Skeletal muscle satellite cell (primary cell): ENCODE results near the gene TEAD1.

Experiments used
- H3K27me3 ChIP-seq: 2 replicates; pipeline ENCODE4 v1.7.0; 2013; ENCODE audit warnings: low read length; ENCODE audit not compliant: control insufficient read depth, insufficient read depth
- H3K36me3 ChIP-seq: 2 replicates; pipeline ENCODE4 v1.7.0; 2013; ENCODE audit warnings: mild to moderate bottlenecking, control low read depth, low read length; ENCODE audit not compliant: insufficient read depth
- H3K4me1 ChIP-seq: 2 replicates; pipeline ENCODE4 v1.7.0; 2013; ENCODE audit warnings: low read length; ENCODE audit not compliant: control insufficient read depth, insufficient read depth
- H3K4me2 ChIP-seq: 2 replicates; pipeline ENCODE4 v1.7.0; 2013; ENCODE audit warnings: mild to moderate bottlenecking, low read length
- H3K4me3 ChIP-seq: 2 replicates; pipeline ENCODE4 v1.7.0; 2013; ENCODE audit warnings: low read length
- H3K9ac ChIP-seq: 2 replicates; pipeline ENCODE4 v1.7.0; 2013; ENCODE audit warnings: mild to moderate bottlenecking, low read depth, low read length, moderate library complexity
- H3K9me3 ChIP-seq: replicated peaks from 2 replicates; pipeline ENCODE4 v1.7.0; 2013; ENCODE audit warnings: mild to moderate bottlenecking, control low read depth, low read length

Gene TEAD1

DNA sequence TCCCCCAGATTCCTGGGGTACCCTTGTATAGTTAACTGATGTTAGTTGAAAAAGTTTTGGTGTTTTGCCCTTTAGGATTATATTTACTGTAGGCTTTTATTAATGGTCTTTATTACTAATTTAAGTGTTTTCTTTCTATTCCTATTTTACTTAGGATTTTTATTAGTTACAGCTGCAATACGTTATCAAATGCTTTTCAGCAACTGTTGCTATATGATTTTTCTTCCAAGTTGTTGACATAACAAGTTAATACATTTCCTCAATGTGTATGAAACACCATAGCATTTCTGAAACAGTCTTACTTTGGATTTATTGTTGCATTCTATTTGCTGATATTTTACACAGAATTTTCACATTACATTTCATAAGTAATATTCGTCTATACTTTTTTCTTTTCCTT lies 253.7 kb downstream of the TEAD1 start:
- no peak overlapping the region for H3K4me2 ChIP-seq
- peaks cover 72% of the 10 kb centered on the region for H3K36me3 ChIP-seq
- no peaks in the 10 kb centered on the region for H3K4me1 ChIP-seq
- H3K9ac ChIP-seq: no peak overlapping the region
- no peaks in the 10 kb centered on the region for H3K27me3 ChIP-seq
- no peak overlapping the region for H3K4me3 ChIP-seq
- no peaks in the 10 kb centered on the region for H3K9me3 ChIP-seq

DNA sequence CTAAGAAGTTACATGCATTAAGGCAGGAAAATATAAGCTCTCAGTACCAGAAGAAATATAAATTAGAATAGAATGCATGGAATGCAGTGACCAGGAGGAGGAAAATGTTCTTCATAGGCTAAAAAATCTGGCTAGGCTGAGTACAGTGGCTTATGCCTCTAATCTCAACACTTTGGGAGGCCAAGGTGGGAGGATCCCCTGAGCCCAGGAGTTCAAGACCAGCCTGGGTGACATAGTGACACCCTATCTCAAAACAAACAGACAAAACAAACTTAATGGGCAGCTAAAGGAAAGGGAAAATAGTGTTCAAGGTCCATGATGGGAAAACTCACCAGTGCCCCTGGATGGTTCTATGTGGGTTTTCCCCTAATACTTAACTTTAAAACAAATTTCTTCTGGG lies 256.6 kb downstream of the TEAD1 start:
- peaks cover 62% of the 10 kb centered on the region for H3K36me3 ChIP-seq
- H3K4me1 ChIP-seq: no peaks in the 10 kb centered on the region
- no peaks in the 10 kb centered on the region for H3K9me3 ChIP-seq
- no peak overlapping the region for H3K4me2 ChIP-seq
- H3K4me3 ChIP-seq: no peak overlapping the region
- H3K27me3 ChIP-seq: no peaks in the 10 kb centered on the region
- H3K9ac ChIP-seq: no peak overlapping the region

DNA sequence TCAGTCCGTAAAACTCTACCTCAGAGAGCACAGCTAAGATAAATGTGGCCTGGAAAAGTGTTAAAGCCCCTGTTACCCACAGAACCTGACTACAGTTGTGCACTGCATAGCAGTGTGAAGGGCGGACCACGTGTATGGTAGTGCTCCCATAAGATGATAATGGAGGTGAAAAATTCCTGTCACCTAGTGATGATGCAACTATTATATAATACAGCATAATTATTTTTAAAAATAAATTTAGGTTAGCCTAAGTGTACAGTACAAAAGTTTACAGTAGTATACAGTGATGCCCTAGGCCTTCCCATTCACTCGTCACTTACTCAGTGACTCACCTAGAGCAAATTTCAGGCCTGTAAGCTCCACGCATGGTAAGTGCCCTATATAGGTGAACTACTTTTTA lies 258.3 kb downstream of the TEAD1 start:
- Histone ChIP-seq H3K9me3 (no peaks in the 10 kb centered on the region), H3K36me3 (peaks cover 60% of the 10 kb centered on the region), H3K4me2 (no peak overlapping the region), H3K9ac (no peak overlapping the region), H3K4me3 (no peak overlapping the region), H3K4me1 (no peaks in the 10 kb centered on the region), H3K27me3 (no peaks in the 10 kb centered on the region)

DNA sequence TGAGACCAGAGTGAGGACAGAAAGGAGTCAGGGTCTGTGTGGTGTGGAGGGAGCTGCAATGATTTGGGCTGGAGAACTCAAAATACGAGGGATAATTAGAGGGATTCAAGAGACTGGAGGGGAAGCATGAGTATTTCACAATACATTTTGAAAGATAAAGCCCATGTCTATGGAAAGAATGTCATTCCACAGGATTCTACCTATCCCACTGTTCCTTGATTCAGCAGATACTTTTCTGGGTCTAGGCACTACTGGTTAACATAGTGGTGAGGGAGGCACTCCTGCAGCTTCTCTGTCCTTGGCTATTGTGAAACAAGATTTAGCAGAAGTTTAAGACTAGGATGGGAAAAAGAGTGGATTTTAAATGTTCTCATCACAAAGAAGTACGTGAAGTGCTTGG lies 262.0 kb downstream of the TEAD1 start:
- H3K4me3 ChIP-seq: no peak overlapping the region

GRCh38 chr11:12938590-12939247 lies 264.5 kb downstream of the TEAD1 start:
- Histone ChIP-seq H3K4me2 (no peak overlapping the region), H3K9ac (no peak overlapping the region), H3K36me3 (peaks cover 76% of the 10 kb centered on the region), H3K4me3 (no peak overlapping the region), H3K4me1 (no peaks in the 10 kb centered on the region), H3K27me3 (no peaks in the 10 kb centered on the region), H3K9me3 (no peaks in the 10 kb centered on the region)

More for the DNA sequence above, 262.0 kb downstream of the TEAD1 start:
- Histone ChIP-seq H3K4me1 (no peaks in the 10 kb centered on the region), H3K4me2 (no peak overlapping the region), H3K27me3 (no peaks in the 10 kb centered on the region), H3K9ac (no peak overlapping the region), H3K9me3 (no peaks in the 10 kb centered on the region), H3K36me3 (peaks cover 76% of the 10 kb centered on the region)

DNA sequence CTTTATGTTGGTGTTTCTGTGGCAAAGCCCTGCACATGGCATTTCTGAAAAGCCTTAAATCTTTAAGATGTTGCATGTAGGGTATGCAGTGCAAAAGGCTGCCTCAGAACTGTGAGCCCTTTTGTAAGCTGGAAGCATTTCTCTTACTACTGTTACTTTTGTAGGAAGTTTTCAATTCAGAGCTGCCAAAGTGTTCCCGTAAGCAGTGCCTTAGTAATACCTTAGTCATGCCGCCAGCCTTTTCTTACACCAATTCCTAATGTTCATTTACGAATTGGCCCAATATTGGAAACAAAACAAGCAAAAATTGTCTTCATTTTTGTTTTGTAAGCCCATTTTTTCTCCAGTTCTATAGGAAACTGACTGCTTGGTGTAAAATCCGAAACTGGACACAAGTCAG lies 267.4 kb downstream of the TEAD1 start:
- no peaks in the 10 kb centered on the region for H3K4me1 ChIP-seq
- no peak overlapping the region for H3K4me2 ChIP-seq
- peaks cover 66% of the 10 kb centered on the region for H3K36me3 ChIP-seq
- no peak overlapping the region for H3K9ac ChIP-seq
- H3K27me3 ChIP-seq: no peaks in the 10 kb centered on the region
- no peaks in the 10 kb centered on the region for H3K9me3 ChIP-seq
- no peak overlapping the region for H3K4me3 ChIP-seq

- Histone ChIP-seq H3K27me3 (no peaks in the 10 kb centered on the region), H3K9me3 (no peaks in the 10 kb centered on the region), H3K4me2 (no peak overlapping the region), H3K4me3 (no peak overlapping the region), H3K36me3 (peaks cover 64% of the 10 kb centered on the region), H3K4me1 (no peaks in the 10 kb centered on the region), H3K9ac (no peak overlapping the region)
These were observed 267.9 kb downstream of the TEAD1 start for GRCh38 chr11:12942157-12942556.

- no peaks in the 10 kb centered on the region for H3K27me3 ChIP-seq
- H3K9me3 ChIP-seq: no peaks in the 10 kb centered on the region
- H3K4me3 ChIP-seq: no peak overlapping the region
- H3K4me2 ChIP-seq: no peak overlapping the region
- H3K36me3 ChIP-seq: peaks cover 58% of the 10 kb centered on the region
- no peaks in the 10 kb centered on the region for H3K4me1 ChIP-seq
- no peak overlapping the region for H3K9ac ChIP-seq
These were observed 269.1 kb downstream of the TEAD1 start for GRCh38 chr11:12943311-12943710.

- no peaks in the 10 kb centered on the region for H3K9me3 ChIP-seq
- no peak overlapping the region for H3K4me3 ChIP-seq
- no peak overlapping the region for H3K4me2 ChIP-seq
- no peaks in the 10 kb centered on the region for H3K27me3 ChIP-seq
- H3K36me3 ChIP-seq: peaks cover 42% of the 10 kb centered on the region
- no peaks in the 10 kb centered on the region for H3K4me1 ChIP-seq
- no peak overlapping the region for H3K9ac ChIP-seq
These were observed 270.7 kb downstream of the TEAD1 start for GRCh38 chr11:12944889-12945288.

DNA sequence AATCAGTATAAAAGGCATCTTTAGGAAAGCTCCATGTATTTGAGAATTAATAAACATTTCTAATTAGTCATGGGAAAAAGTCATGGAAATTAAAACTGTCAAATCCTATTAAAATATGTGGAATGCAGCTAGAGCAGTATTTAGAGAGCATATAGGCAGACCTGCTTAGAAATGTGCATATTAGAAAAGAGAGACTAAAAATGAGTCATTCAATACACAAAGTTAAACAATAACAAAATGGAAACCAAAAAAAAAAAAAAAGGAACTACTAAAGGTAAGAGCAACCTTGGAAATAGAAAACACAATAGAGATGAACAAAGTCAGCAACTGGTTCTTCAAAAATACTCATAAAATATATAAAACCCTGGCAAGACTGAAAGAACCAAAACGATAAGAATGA lies 275.2 kb downstream of the TEAD1 start:
- H3K4me2 ChIP-seq: no peak overlapping the region
- H3K4me3 ChIP-seq: no peak overlapping the region
- no peaks in the 10 kb centered on the region for H3K4me1 ChIP-seq
- peaks cover 5% of the 10 kb centered on the region for H3K36me3 ChIP-seq
- no peak overlapping the region for H3K9ac ChIP-seq
- no peaks in the 10 kb centered on the region for H3K27me3 ChIP-seq
- no peaks in the 10 kb centered on the region for H3K9me3 ChIP-seq

- H3K27me3 ChIP-seq: no peaks in the 10 kb centered on the region
- H3K9me3 ChIP-seq: no peaks in the 10 kb centered on the region
- H3K4me1 ChIP-seq: no peaks in the 10 kb centered on the region
- H3K36me3 ChIP-seq: peaks cover 2% of the 10 kb centered on the region
- H3K9ac ChIP-seq: no peak overlapping the region
- H3K4me3 ChIP-seq: no peak overlapping the region
- no peak overlapping the region for H3K4me2 ChIP-seq
These were observed 276.4 kb downstream of the TEAD1 start for GRCh38 chr11:12950670-12951069.

DNA sequence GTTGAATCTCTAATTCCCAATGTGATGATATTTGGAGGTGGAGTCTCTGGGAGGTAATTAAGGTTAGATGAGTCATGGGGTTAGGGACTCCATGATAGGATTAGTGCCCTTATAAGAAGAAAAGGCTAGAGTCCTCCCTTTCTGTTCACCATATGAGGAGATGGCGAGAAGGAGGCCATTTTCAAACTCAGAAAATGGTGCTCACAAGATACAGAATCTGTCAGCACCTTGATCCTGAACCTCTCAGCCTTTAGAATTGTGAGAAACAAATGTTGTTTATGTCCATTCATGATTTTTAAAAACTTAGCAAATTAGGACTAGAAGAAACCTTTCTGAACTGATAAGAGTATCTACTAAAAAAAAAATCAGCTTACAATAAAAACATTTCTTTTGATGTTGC lies 277.2 kb downstream of the TEAD1 start:
- H3K36me3 ChIP-seq: no peaks in the 10 kb centered on the region
- no peak overlapping the region for H3K9ac ChIP-seq
- H3K4me3 ChIP-seq: no peak overlapping the region
- no peaks in the 10 kb centered on the region for H3K27me3 ChIP-seq
- H3K4me2 ChIP-seq: no peak overlapping the region
- H3K9me3 ChIP-seq: no peaks in the 10 kb centered on the region
- H3K4me1 ChIP-seq: no peaks in the 10 kb centered on the region
